WTC11 (cell line): Measurements from ENCODE around the gene AKAP6. TPM values are rescaled to one million over a fixed set of nuclear protein-coding genes. Genes with fewer than 3 reads are reported as not detected.

Experiments
- ATAC-seq: fragments of 200-7000 bp; cut with Tn5 transposase; 2 replicates; pipeline ENCODE4 v1.10.0; 2021; ENCODE audit warnings: mild to moderate bottlenecking, moderate library complexity
- CTCF ChIA-PET: fragments of 300-600 bp; sonication (Branson Sonifier 250); formaldehyde crosslinking; loops from one replicate; lab custom pipeline; 2021; ENCODE audit warnings: antibody characterized with exemption; lab: Charles Lee
- POLR2A ChIA-PET: fragments of 350-600 bp; sonication (Branson Sonifier 250); formaldehyde crosslinking; loops from one replicate; lab custom pipeline; 2021; ENCODE audit warnings: antibody characterized with exemption; lab: Charles Lee
- DNase-seq: peaks from one replicate; pipeline ENCODE4 v3.0.0; 2021; ENCODE audit warnings: low spot score
- H3K27ac Mint-ChIP-seq: 2 replicates; pipeline ENCODE4 v1.8.0; 2021; ENCODE audit warnings: mixed read lengths
- H3K27me3 Mint-ChIP-seq: 2 replicates; pipeline ENCODE4 v1.8.0; 2021; ENCODE audit warnings: low read depth, mild to moderate bottlenecking, moderate library complexity, mixed read lengths
- H3K36me3 Mint-ChIP-seq: 2 replicates; pipeline ENCODE4 v1.8.0; 2021; ENCODE audit warnings: mixed read lengths
- H3K4me1 Mint-ChIP-seq: 2 replicates; pipeline ENCODE4 v1.8.0; 2022; ENCODE audit warnings: mixed read lengths
- H3K4me3 Mint-ChIP-seq: 2 replicates; pipeline ENCODE4 v1.8.0; 2021; ENCODE audit warnings: mild to moderate bottlenecking, moderate library complexity, mixed read lengths
- H3K9me3 Mint-ChIP-seq: 2 replicates; pipeline ENCODE4 v1.8.0; 2021; ENCODE audit warnings: mixed read lengths
- EMX1 ChIP-seq: fragments of 250-450 bp; sonication (Bioruptor Pico); IDR thresholded peaks from 2 replicates; pipeline ENCODE4 v1.8.0; 2021; ENCODE audit warnings: mild to moderate bottlenecking
- ETV6 ChIP-seq: sonication (generic); formaldehyde crosslinking; IDR thresholded peaks from 2 replicates; pipeline ENCODE4 v1.8.1; 2022; ENCODE audit warnings: mild to moderate bottlenecking, missing genetic modification reagents
- GABPB1 ChIP-seq: sonication (generic); formaldehyde crosslinking; IDR thresholded peaks from 2 replicates; pipeline ENCODE4 v1.8.1; 2023; ENCODE audit warnings: mild to moderate bottlenecking, missing genetic modification reagents
- GRHL2 ChIP-seq: fragments of 250-450 bp; sonication (Bioruptor Pico); IDR thresholded peaks from 2 replicates; pipeline ENCODE4 v1.8.0; 2022; ENCODE audit warnings: mild to moderate bottlenecking, moderate library complexity; ENCODE audit not compliant: insufficient replicate concordance, severe bottlenecking
- HMGA2 ChIP-seq: fragments of 250-450 bp; sonication (Bioruptor Pico); IDR thresholded peaks from 2 replicates; pipeline ENCODE4 v1.4.0; 2021; ENCODE audit warnings: mild to moderate bottlenecking, moderate library complexity
- HMGXB4 ChIP-seq: sonication (generic); formaldehyde crosslinking; IDR thresholded peaks from 2 replicates; pipeline ENCODE4 v1.8.1; 2023; ENCODE audit warnings: mild to moderate bottlenecking, moderate library complexity, missing genetic modification reagents
- IRF2 ChIP-seq: sonication (generic); formaldehyde crosslinking; IDR thresholded peaks from 2 replicates; pipeline ENCODE4 v1.8.0; 2022; ENCODE audit warnings: low read depth, missing genetic modification reagents, borderline replicate concordance
- KAT7 ChIP-seq: sonication (generic); formaldehyde crosslinking; IDR thresholded peaks from 2 replicates; pipeline ENCODE4 v1.8.1; 2023; ENCODE audit warnings: missing genetic modification reagents, mild to moderate bottlenecking, borderline replicate concordance
- MYBL2 ChIP-seq: sonication (generic); formaldehyde crosslinking; IDR thresholded peaks from 2 replicates; pipeline ENCODE4 v1.8.1; 2023; ENCODE audit warnings: mild to moderate bottlenecking, moderate library complexity, missing genetic modification reagents
- NFATC4 ChIP-seq: fragments of 250-450 bp; sonication (Bioruptor Pico); IDR thresholded peaks from 2 replicates; pipeline ENCODE4 v1.9.0; 2021; ENCODE audit warnings: mild to moderate bottlenecking
- NFE2L1 ChIP-seq: sonication (generic); formaldehyde crosslinking; IDR thresholded peaks from 2 replicates; pipeline ENCODE4 v1.8.1; 2023; ENCODE audit warnings: missing genetic modification reagents
- SOX15 ChIP-seq: fragments of 250-450 bp; sonication (Bioruptor Pico); IDR thresholded peaks from 2 replicates; pipeline ENCODE4 v1.9.0; 2021; ENCODE audit warnings: mild to moderate bottlenecking
- TCF7 ChIP-seq: sonication (generic); formaldehyde crosslinking; IDR thresholded peaks from 2 replicates; pipeline ENCODE4 v1.8.0; 2022; ENCODE audit warnings: mild to moderate bottlenecking, low read depth, missing genetic modification reagents, moderate library complexity
- ZNF281 ChIP-seq: sonication (generic); formaldehyde crosslinking; IDR thresholded peaks from 2 replicates; pipeline ENCODE4 v1.8.0; 2023; ENCODE audit warnings: mild to moderate bottlenecking, missing genetic modification reagents
- ZNF423 ChIP-seq: fragments of 250-450 bp; sonication (Bioruptor Pico); IDR thresholded peaks from 2 replicates; pipeline ENCODE4 v2.1.2; 2022; ENCODE audit warnings: mild to moderate bottlenecking, moderate library complexity
- ZNF512 ChIP-seq: sonication (generic); formaldehyde crosslinking; IDR thresholded peaks from 2 replicates; pipeline ENCODE4 v1.8.1; 2022; ENCODE audit warnings: missing genetic modification reagents, borderline replicate concordance
- total RNA-seq: library from RNA; stranded (reverse); gene quantifications from 3 replicates; pipeline ENCODE4 v1.2.3, GENCODE V29; 2021
- TF ChIP-seq, protein P1 (sequence below): sonication (generic); formaldehyde crosslinking; IDR thresholded peaks from 2 replicates; pipeline ENCODE4 v1.8.1; 2023; ENCODE audit warnings: mild to moderate bottlenecking, missing genetic modification reagents
- TF ChIP-seq, protein P2 (sequence below): fragments of 250-450 bp; sonication (Bioruptor Pico); IDR thresholded peaks from 2 replicates; pipeline ENCODE4 v1.9.0; 2021; ENCODE audit warnings: moderate library complexity, mild to moderate bottlenecking, inconsistent platforms, borderline replicate concordance

AKAP6 gene
- total RNA-seq, 1 experiment from 2014 or later, result 0.63 TPM

DNA sequence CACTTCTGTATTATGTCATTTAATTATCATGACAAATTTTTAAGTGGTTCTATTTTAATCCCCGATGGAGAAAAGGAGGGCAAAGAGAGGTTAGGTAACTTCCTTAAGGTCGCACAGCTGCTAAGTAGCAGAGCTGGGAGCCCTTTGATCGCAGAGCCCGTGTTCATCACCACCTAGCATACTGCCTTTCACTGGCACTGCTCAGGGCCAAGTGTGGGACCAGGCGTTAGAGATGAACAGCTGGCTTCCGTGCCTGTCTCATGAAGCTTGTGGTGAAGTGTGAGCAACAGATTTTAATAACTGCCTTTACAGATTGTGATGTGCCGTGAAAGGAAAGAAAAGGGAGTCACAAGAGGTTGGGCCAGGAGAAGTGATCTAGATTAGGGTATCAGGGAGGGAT is 273.6 kb downstream of the AKAP6 start (continued):
- TF ChIP-seq NFATC4 (CRISPR knock-in tag) (no peak), GABPB1 (CRISPR knock-in tag) (no peak), SOX15 (CRISPR knock-in tag) (no peak), MYBL2 (CRISPR knock-in tag) (no peak), ETV6 (no peak), NFE2L1 (CRISPR knock-in tag) (no peak), EMX1 (CRISPR knock-in tag) (no peak), ZNF512 (CRISPR knock-in tag) (no peak)
- TF ChIP-seq, all 79 proteins: peak for 0

GRCh38 chr14:32603992-32604565 is 275.0 kb downstream of the AKAP6 start:
- peaks cover 2% of the 10 kb centered on the region for H3K4me1 Mint-ChIP-seq
- TF ChIP-seq HMGXB4 (CRISPR knock-in tag) (no peak), ZNF423 (no peak), HMGA2 (CRISPR knock-in tag) (no peak), IRF2 (no peak), TCF7 (CRISPR knock-in tag) (no peak), ZNF281 (CRISPR knock-in tag) (no peak), KAT7 (CRISPR knock-in tag) (no peak), GRHL2 (CRISPR knock-in tag) (no peak)
- TF ChIP-seq, protein P1, sequence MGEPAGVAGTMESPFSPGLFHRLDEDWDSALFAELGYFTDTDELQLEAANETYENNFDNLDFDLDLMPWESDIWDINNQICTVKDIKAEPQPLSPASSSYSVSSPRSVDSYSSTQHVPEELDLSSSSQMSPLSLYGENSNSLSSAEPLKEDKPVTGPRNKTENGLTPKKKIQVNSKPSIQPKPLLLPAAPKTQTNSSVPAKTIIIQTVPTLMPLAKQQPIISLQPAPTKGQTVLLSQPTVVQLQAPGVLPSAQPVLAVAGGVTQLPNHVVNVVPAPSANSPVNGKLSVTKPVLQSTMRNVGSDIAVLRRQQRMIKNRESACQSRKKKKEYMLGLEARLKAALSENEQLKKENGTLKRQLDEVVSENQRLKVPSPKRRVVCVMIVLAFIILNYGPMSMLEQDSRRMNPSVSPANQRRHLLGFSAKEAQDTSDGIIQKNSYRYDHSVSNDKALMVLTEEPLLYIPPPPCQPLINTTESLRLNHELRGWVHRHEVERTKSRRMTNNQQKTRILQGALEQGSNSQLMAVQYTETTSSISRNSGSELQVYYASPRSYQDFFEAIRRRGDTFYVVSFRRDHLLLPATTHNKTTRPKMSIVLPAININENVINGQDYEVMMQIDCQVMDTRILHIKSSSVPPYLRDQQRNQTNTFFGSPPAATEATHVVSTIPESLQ (CRISPR knock-in tag), result no peak
- TF ChIP-seq, protein P2, sequence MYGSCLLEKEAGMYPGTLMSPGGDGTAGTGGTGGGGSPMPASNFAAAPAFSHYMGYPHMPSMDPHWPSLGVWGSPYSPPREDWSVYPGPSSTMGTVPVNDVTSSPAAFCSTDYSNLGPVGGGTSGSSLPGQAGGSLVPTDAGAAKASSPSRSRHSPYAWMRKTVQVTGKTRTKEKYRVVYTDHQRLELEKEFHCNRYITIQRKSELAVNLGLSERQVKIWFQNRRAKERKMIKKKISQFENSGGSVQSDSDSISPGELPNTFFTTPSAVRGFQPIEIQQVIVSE (CRISPR knock-in tag), result no peak
- TF ChIP-seq, all 79 proteins: peak for 0
- Mint-ChIP-seq H3K27me3 (no peaks in the 10 kb centered on the region), H3K36me3 (no peaks in the 10 kb centered on the region), H3K9me3 (no peaks in the 10 kb centered on the region), H3K27ac (no peak overlapping the region), H3K4me3 (no peak overlapping the region)
- ATAC-seq, result no peak
- CTCF ChIA-PET, result no interaction called here
- POLR2A ChIA-PET, result no interaction called here
- DNase-seq, result no peak
